Measurements from ENCODE around the gene HDAC11. TPM values are rescaled to one million over a fixed set of nuclear protein-coding genes. Genes with fewer than 3 reads are reported as not detected.

Gene HDAC11
- polyA plus RNA-seq, 1 donor (not counting 4 experiments of a cell fraction or from before 2014, with no cell fraction given), result 12.6 TPM

DNA sequence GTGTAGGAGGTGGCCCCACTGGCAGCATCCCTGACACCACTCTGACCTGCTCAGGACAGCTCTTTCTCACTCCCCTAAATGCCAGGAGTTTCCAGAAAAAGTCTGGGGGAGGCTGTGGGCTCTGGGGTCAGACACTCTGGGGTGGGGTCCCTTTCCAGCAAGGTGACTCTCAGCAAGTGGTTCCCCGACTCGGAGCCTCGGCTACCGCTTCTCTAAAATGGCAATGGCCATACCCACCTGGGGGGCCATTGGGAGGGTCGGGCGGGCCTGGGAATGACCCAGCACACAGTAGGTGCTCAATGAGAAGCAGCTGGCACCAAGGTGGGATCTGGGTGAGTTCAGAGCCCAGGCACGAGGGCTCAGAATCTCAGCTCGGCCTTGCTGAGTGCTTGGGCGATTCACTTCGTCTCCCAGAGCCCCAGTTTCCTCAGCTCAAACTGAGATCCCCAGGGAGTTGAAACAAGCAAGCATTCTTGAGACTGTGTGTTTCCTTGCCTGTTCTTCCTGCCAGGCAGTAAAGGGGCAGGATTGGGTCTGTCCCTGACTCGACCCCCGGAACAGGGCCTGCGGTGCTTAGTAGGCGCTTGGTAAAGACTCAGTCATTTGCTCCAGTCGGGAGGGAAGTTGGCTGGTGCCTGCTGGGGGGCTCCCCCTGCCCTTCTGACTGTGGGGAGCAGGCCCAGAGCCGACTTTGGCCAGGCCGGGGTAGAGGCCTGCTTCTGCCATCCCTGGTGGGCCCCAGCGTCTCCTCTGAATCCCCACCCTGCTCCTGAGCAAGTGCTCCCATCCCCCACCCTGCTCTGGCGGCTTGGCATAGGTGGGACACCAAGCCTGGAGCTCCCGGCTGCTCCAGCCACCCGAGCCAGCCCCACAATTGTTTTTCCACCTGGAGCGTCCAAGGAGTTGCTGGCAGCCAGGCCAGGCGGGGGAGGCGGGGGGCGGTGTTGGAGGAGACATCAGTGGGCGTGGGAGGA is 36.0 kb downstream of the HDAC11 start:
- no peak for FAIRE-seq
- dilution Hi-C loops (cut with MboI; ENCODE audit: extremely low pct_ligation_motif_present, low sequenced_read_pairs), result loop anchor here (10.0 kb wide), 1 partner anchor 129 kb away; no protein-coding TSS in a partner anchor
- TF ChIP-seq, protein P1, sequence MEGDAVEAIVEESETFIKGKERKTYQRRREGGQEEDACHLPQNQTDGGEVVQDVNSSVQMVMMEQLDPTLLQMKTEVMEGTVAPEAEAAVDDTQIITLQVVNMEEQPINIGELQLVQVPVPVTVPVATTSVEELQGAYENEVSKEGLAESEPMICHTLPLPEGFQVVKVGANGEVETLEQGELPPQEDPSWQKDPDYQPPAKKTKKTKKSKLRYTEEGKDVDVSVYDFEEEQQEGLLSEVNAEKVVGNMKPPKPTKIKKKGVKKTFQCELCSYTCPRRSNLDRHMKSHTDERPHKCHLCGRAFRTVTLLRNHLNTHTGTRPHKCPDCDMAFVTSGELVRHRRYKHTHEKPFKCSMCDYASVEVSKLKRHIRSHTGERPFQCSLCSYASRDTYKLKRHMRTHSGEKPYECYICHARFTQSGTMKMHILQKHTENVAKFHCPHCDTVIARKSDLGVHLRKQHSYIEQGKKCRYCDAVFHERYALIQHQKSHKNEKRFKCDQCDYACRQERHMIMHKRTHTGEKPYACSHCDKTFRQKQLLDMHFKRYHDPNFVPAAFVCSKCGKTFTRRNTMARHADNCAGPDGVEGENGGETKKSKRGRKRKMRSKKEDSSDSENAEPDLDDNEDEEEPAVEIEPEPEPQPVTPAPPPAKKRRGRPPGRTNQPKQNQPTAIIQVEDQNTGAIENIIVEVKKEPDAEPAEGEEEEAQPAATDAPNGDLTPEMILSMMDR (optimal IDR thresholded peaks at IDR 0.05 in 1 of 3, IDR thresholded peaks at IDR 0.05 in 1 of 3, conservative IDR thresholded peaks at IDR 0.05 in 1 of 3; ENCODE audit: extremely low read depth in 1 of 3, insufficient read depth in 2 of 3, low read length in 3 of 3), result no peak
- no peak for TF ChIP-seq EZH2 (IDR thresholded peaks at IDR 0.05; ENCODE audit: low read length)
- Histone ChIP-seq H3K4me3 (ENCODE audit: control insufficient read depth in 2 of 3, extremely low read depth in 1 of 3, insufficient read depth in 2 of 3, low read depth in 1 of 3, low read length in 3 of 3) (no peak overlapping the region), H3K9me1 (ENCODE audit: control insufficient read depth, extremely low read depth, insufficient read depth, low read length) (no peaks in the 10 kb centered on the region), H3K79me2 (ENCODE audit: control insufficient read depth, insufficient read depth, low read length) (no peaks in the 10 kb centered on the region), H3K9ac (ENCODE audit: control insufficient read depth, extremely low read depth, insufficient read depth, low read length) (no peak overlapping the region), H3K4me2 (ENCODE audit: control insufficient read depth, extremely low read depth, insufficient read depth, low read depth, low read length) (no peak overlapping the region), H3K9me3 (ENCODE audit: control insufficient read depth, low read depth, low read length) (no peaks in the 10 kb centered on the region), H2AFZ (ENCODE audit: control insufficient read depth, low read length) (no peak overlapping the region), H3K27me3 (ENCODE audit: control insufficient read depth, extremely low read depth, insufficient read depth, low read length) (no peaks in the 10 kb centered on the region), H3K4me1 (ENCODE audit: control insufficient read depth, extremely low read depth, insufficient read depth, low read length) (peaks cover 20% of the 10 kb centered on the region), H4K20me1 (ENCODE audit: control insufficient read depth, extremely low read depth, insufficient read depth, low read length) (no peaks in the 10 kb centered on the region), H3K27ac (ENCODE audit: control insufficient read depth, insufficient read depth, low read length) (no peak overlapping the region), H3K36me3 (ENCODE audit: control insufficient read depth in 2 of 2, extremely low read depth in 1 of 2, insufficient read depth in 2 of 2, low read length in 2 of 2) (no peaks in the 10 kb centered on the region)
- DNase-seq (ENCODE audit: low read depth, low spot score), result no peak

DNA sequence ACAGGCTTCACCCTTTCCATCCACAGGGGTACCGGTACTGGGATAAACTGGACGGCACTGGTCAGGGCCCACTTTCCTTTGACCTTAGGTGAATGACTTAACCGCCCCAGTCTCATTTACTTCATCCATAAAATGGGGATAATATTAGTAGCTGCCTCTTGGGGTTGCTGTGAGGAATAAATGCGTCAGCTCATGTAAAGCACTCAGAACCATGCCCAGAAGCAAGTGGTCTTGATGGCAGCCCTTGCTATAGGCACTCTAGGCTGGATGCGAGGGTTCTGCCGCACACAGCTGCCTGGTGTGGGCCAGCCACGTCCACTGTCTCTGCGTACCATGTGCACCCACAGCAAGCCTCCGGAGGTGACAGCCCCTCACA is 36.6 kb downstream of the HDAC11 start:
- TF ChIP-seq, protein P1 (optimal IDR thresholded peaks at IDR 0.05 in 1 of 3, IDR thresholded peaks at IDR 0.05 in 1 of 3, conservative IDR thresholded peaks at IDR 0.05 in 1 of 3; ENCODE audit: extremely low read depth in 1 of 3, insufficient read depth in 2 of 3, low read length in 3 of 3), result no peak
- TF ChIP-seq EZH2 (IDR thresholded peaks at IDR 0.05; ENCODE audit: low read length), result no peak
- no peaks in the 10 kb centered on the region for H3K9me1 ChIP-seq (ENCODE audit: control insufficient read depth, extremely low read depth, insufficient read depth, low read length)
- no peaks in the 10 kb centered on the region for H3K36me3 ChIP-seq (ENCODE audit: control insufficient read depth in 2 of 2, extremely low read depth in 1 of 2, insufficient read depth in 2 of 2, low read length in 2 of 2)
- no peak overlapping the region for H3K4me3 ChIP-seq (ENCODE audit: control insufficient read depth in 2 of 3, extremely low read depth in 1 of 3, insufficient read depth in 2 of 3, low read depth in 1 of 3, low read length in 3 of 3)
- no peaks in the 10 kb centered on the region for H3K79me2 ChIP-seq (ENCODE audit: control insufficient read depth, insufficient read depth, low read length)
- no peaks in the 10 kb centered on the region for H3K9me3 ChIP-seq (ENCODE audit: control insufficient read depth, low read depth, low read length)
- no peaks in the 10 kb centered on the region for H4K20me1 ChIP-seq (ENCODE audit: control insufficient read depth, extremely low read depth, insufficient read depth, low read length)
- FAIRE-seq (no peak), DNase-seq (ENCODE audit: low read depth, low spot score) (no peak)
- no peak overlapping the region for H3K4me2 ChIP-seq (ENCODE audit: control insufficient read depth, extremely low read depth, insufficient read depth, low read depth, low read length)
- H3K4me1 ChIP-seq (ENCODE audit: control insufficient read depth, extremely low read depth, insufficient read depth, low read length), result peaks cover 20% of the 10 kb centered on the region
- no peak overlapping the region for H3K27ac ChIP-seq (ENCODE audit: control insufficient read depth, insufficient read depth, low read length)
- no peaks in the 10 kb centered on the region for H3K27me3 ChIP-seq (ENCODE audit: control insufficient read depth, extremely low read depth, insufficient read depth, low read length)
- H3K9ac ChIP-seq (ENCODE audit: control insufficient read depth, extremely low read depth, insufficient read depth, low read length), result no peak overlapping the region
- dilution Hi-C loops (cut with MboI; ENCODE audit: extremely low pct_ligation_motif_present, low sequenced_read_pairs), result loop anchor here (10.0 kb wide), 1 partner anchor 128 kb away; no protein-coding TSS in a partner anchor
- H2AFZ ChIP-seq (ENCODE audit: control insufficient read depth, low read length), result no peak overlapping the region
